ENCODE results near the gene ZBTB7C. TPM values are rescaled to one million over a fixed set of nuclear protein-coding genes. Genes with fewer than 3 reads are reported as not detected.

ZBTB7C gene
- total and polyA plus RNA-seq, 2 of the 8 experiments (the other 6 are each of a cell fraction or from before 2014, with no cell fraction given) = 0.15 to 0.45 TPM

DNA sequence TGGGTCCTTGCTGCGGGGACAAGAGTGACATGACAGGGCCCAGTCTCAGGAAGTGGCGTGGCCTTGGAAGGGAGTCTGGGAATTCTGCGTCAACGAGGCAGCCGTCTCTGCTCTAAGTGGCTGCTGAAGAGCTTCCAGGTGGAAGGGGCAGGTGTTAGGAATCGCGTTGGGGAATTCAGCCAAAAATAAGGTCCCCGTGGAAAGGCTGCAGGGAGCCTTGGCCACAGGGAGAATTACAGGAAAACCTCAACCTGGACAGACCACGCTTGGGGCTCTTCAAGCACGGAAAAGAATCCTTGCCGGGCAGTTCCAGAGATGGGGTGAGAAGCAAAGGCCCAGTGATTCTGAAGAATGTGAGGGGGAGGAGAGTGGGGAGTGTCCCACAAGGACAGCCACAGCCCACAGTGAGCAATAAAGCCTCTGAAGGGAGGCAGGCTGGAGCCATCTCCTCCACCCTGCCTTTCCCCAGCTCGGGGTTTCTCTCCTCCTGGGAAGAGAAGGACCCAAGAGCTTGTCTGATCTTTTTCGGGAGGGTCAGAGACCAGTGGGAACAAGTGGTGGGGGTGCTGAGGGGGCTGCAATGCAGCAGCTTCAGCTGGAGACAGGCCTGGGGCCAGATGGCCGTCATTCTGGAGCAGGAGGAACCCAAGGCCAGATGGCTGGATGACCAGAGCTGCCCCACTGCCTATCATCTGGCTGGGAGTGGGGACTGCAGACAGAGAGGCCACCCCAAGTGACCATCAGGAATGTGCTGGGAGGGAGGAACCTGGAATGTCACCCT, 372.4 kb downstream of the ZBTB7C start:
- Histone ChIP-seq H4K91ac (replicated peaks; ENCODE audit: insufficient read length, low read length) (no peak overlapping the region), H2AK5ac (ENCODE audit: low read depth, low read length) (no peak overlapping the region), H3K36me3 (ENCODE audit: control insufficient read depth in 2 of 4, insufficient read depth in 4 of 4, low read length in 3 of 4) (no peaks in the 10 kb centered on the region), H3K4me2 (ENCODE audit: insufficient read depth in 1 of 2, low read depth in 2 of 2, low read length in 2 of 2) (no peak overlapping the region), H3K23ac (ENCODE audit: insufficient read length) (no peak overlapping the region), H3K23me2 (ENCODE audit: low read depth, low read length) (no peaks in the 10 kb centered on the region), H3K79me2 (ENCODE audit: control insufficient read depth in 1 of 2, insufficient read depth in 2 of 2, low read length in 2 of 2) (no peaks in the 10 kb centered on the region), H3K4me3 (ENCODE audit: extremely low read depth in 1 of 4, insufficient read depth in 2 of 4, low read depth in 3 of 4, low read length in 4 of 4) (no peak overlapping the region), H3K9me3 (ENCODE audit: insufficient read depth in 2 of 2, low read depth in 1 of 2, low read length in 1 of 2) (no peaks in the 10 kb centered on the region), H2BK20ac (ENCODE audit: low read length) (no peak overlapping the region), H2AFZ (ENCODE audit: low read length) (no peak overlapping the region), H4K5ac (ENCODE audit: insufficient read length, low read depth, low read length) (no peak overlapping the region), H3K4me1 (replicated peaks in 1 of 4; ENCODE audit: control insufficient read depth in 3 of 4, insufficient read depth in 4 of 4, low read length in 3 of 4) (no peaks in the 10 kb centered on the region), H2BK12ac (ENCODE audit: low read depth, low read length) (no peak overlapping the region), H3K79me1 (ENCODE audit: low read depth, low read length) (no peaks in the 10 kb centered on the region), H3K9ac (replicated peaks in 1 of 4; ENCODE audit: extremely low read depth in 1 of 4, low read depth in 3 of 4, low read length in 3 of 4) (no peak overlapping the region), H2BK15ac (ENCODE audit: low read length) (no peak overlapping the region), H3K56ac (replicated peaks; ENCODE audit: insufficient read length, low read depth, low read length) (no peak overlapping the region), H3K18ac (ENCODE audit: extremely low read depth, low read length) (no peak overlapping the region), H3K27ac (ENCODE audit: low read depth, low read length) (no peak overlapping the region), H4K20me1 (replicated peaks in 1 of 2; ENCODE audit: control insufficient read depth in 1 of 2, insufficient read depth in 2 of 2, low read length in 2 of 2) (no peaks in the 10 kb centered on the region), H3K27me3 (replicated peaks in 1 of 4; ENCODE audit: control insufficient read depth in 3 of 4, extremely low read depth in 1 of 4, insufficient read depth in 3 of 4, low read length in 3 of 4) (no peaks in the 10 kb centered on the region; a peak in 1 of 7 replicates), H2BK5ac (ENCODE audit: low read depth, low read length) (peak overlapping the region; percentile 12; the same call in 1 of the 2 replicates), H3K14ac (ENCODE audit: insufficient read length) (no peak overlapping the region), H4K8ac (ENCODE audit: extremely low read depth, insufficient read depth, low read length) (no peak overlapping the region), H3K4ac (replicated peaks; ENCODE audit: insufficient read length, low read depth, low read length) (no peak overlapping the region), H2BK120ac (replicated peaks; ENCODE audit: low read depth, low read length) (no peak overlapping the region)
- ChIA-PET CTCF (ENCODE audit: partially characterized antibody) (interaction anchor here (0.6 to 4.2 kb wide), 33 partner anchors 8 to 431 kb away, joined by 3 to 16 read pairs (median 4); no protein-coding TSS in a partner anchor), POLR2A (ENCODE audit: partially characterized antibody) (no interaction called here)
- DNase-seq (ENCODE audit: low read depth in 1 of 2, low spot score in 2 of 2) = no peak
- FAIRE-seq = no peak
- WGBS, 2 experiments (ENCODE audit: extremely low coverage in 1 of 2, insufficient coverage in 1 of 2, insufficient read length in 1 of 2, insufficient replicate concordance in 2 of 2, low coverage in 1 of 2, low lambda C conversion rate in 2 of 2, missing lambda C conversion rate in 1 of 2) = 87% methylated on average over 14 of the region's 14 CpGs; no CpG with 5 or more reads in 1 of the 2 experiments
- TF ChIP-seq NRF1 (IDR thresholded peaks at IDR 0.05; ENCODE audit: low read depth, low read length) (no peak), CHD1 (IDR thresholded peaks at IDR 0.05; ENCODE audit: low read depth, low read length) (no peak), RBBP5 (IDR thresholded peaks at IDR 0.05; ENCODE audit: borderline replicate concordance, low read depth, low read length) (no peak), CBX8 (IDR thresholded peaks at IDR 0.05; ENCODE audit: borderline replicate concordance, low read depth, low read length) (no peak), RXRA (IDR thresholded peaks at IDR 0.05; ENCODE audit: insufficient read depth, low read depth, low read length) (no peak), EP300 (IDR thresholded peaks at IDR 0.05; ENCODE audit: borderline replicate concordance in 1 of 2, low read depth in 2 of 2, low read length in 2 of 2) (no peak), CTBP2 (IDR thresholded peaks at IDR 0.05; ENCODE audit: borderline replicate concordance, insufficient read depth, insufficient read length, low read length) (no peak)
